ENCODE results near the gene METRNL.

Gene METRNL

DNA sequence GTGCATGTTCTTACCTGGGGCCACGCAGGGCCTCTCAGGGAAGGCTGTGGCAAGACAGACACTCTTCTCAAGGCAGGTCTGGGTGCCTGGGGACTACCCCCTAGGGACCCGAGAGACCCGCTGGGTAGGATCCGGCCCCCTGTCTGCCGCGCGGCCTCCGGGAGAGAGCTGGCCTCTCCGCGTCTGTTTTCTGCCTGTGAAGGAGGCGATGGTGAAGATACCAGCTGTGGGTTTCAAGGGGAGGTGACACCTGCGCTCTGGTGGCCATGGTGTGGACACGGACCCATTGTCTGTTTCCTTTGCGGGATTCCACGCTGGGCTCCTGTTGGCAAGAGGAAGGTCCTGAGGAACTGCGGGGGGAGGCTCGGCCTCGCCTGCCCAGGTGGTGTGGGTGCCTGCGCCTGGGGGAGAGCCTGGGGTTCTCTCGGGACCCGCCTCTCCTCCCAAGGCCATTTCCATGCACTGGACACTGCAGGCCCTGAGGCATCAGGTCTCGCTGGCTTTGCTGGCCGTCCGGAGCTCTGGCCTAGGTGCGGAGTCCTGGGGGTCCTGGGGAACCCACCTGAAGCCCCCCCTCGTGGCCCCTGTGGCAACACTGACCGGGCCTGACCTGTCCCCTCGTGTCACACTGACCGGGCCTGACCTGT lies 12.2 kb upstream of the METRNL start:
- H3F3A ChIP-seq (ENCODE audit: insufficient read depth, low read length), result no peaks in the 10 kb centered on the region
- H3K27ac ChIP-seq (ENCODE audit: low read length), result no peak overlapping the region
- no peak overlapping the region for H3K9ac ChIP-seq (ENCODE audit: low read length)
- no peak overlapping the region for H3K4me2 ChIP-seq (ENCODE audit: low read depth, low read length)
- no peak overlapping the region for H2AFZ ChIP-seq (ENCODE audit: low read length)
- peaks cover 92% of the 10 kb centered on the region for H3K27me3 ChIP-seq (replicated peaks; ENCODE audit: insufficient read depth, low read length)
- no peaks in the 10 kb centered on the region for H3K36me3 ChIP-seq (replicated peaks; ENCODE audit: insufficient read depth, low read length)
- no peaks in the 10 kb centered on the region for H3K9me3 ChIP-seq (replicated peaks; ENCODE audit: insufficient read depth, low read length)
- no peaks in the 10 kb centered on the region for H3K79me2 ChIP-seq (ENCODE audit: low read length)
- H4K20me1 ChIP-seq (ENCODE audit: insufficient read depth, low read length), result no peaks in the 10 kb centered on the region
- no peak overlapping the region for H3K4me3 ChIP-seq (ENCODE audit: low read length)
- TF ChIP-seq, protein P1, sequence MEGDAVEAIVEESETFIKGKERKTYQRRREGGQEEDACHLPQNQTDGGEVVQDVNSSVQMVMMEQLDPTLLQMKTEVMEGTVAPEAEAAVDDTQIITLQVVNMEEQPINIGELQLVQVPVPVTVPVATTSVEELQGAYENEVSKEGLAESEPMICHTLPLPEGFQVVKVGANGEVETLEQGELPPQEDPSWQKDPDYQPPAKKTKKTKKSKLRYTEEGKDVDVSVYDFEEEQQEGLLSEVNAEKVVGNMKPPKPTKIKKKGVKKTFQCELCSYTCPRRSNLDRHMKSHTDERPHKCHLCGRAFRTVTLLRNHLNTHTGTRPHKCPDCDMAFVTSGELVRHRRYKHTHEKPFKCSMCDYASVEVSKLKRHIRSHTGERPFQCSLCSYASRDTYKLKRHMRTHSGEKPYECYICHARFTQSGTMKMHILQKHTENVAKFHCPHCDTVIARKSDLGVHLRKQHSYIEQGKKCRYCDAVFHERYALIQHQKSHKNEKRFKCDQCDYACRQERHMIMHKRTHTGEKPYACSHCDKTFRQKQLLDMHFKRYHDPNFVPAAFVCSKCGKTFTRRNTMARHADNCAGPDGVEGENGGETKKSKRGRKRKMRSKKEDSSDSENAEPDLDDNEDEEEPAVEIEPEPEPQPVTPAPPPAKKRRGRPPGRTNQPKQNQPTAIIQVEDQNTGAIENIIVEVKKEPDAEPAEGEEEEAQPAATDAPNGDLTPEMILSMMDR (IDR thresholded peaks at IDR 0.05; ENCODE audit: low read length), result no peak
- no peak for TF ChIP-seq EZH2phosphoT487 (IDR thresholded peaks at IDR 0.05; ENCODE audit: low read length)
- TF ChIP-seq EZH2 (optimal IDR thresholded peaks at IDR 0.05; ENCODE audit: low read depth, low read length), result no peak
- no peaks in the 10 kb centered on the region for H3K4me1 ChIP-seq (ENCODE audit: low read length)
- H3K9me2 ChIP-seq (replicated peaks; ENCODE audit: insufficient read depth, low read length), result no peaks in the 10 kb centered on the region
- DNase-seq, result no peak

DNA sequence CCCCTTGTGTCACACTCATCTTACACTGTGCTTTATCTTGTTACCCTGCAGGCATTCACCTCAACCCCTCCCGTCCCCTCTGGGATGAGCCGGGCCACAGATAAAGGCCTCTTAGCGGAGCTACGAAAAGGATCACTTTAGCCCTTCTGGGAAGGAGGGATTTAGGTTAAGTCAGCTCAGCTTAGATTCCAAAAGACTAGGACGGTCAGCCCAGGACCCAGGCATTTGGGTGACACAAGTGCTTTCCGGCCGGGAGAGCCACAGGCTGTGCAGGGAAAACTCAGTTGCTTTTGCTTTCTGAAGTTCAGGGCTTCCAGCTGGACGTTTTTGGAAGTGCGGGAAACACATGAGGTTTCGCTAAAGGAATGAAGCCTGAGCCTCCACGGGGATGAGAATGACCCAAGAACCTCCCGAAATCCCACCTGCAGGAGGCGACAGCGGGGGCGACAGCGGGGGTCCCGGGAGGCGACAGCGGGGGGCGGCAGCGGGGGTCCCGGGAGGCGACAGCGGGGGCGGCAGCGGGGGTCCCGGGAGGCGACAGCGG lies 11.6 kb upstream of the METRNL start:
- Histone ChIP-seq H3K9ac (ENCODE audit: low read length) (no peak overlapping the region), H4K20me1 (ENCODE audit: insufficient read depth, low read length) (no peaks in the 10 kb centered on the region), H3K4me3 (ENCODE audit: low read length) (no peak overlapping the region), H3K4me1 (ENCODE audit: low read length) (no peaks in the 10 kb centered on the region), H3K36me3 (replicated peaks; ENCODE audit: insufficient read depth, low read length) (no peaks in the 10 kb centered on the region), H3K4me2 (ENCODE audit: low read depth, low read length) (no peak overlapping the region), H3K27ac (ENCODE audit: low read length) (no peak overlapping the region), H3K9me3 (replicated peaks; ENCODE audit: insufficient read depth, low read length) (no peaks in the 10 kb centered on the region), H3K79me2 (ENCODE audit: low read length) (no peaks in the 10 kb centered on the region), H3F3A (ENCODE audit: insufficient read depth, low read length) (no peaks in the 10 kb centered on the region), H2AFZ (ENCODE audit: low read length) (no peak overlapping the region), H3K27me3 (replicated peaks; ENCODE audit: insufficient read depth, low read length) (peaks cover 86% of the 10 kb centered on the region), H3K9me2 (replicated peaks; ENCODE audit: insufficient read depth, low read length) (no peaks in the 10 kb centered on the region)
- peak; percentile 4 for DNase-seq
- TF ChIP-seq EZH2phosphoT487 (IDR thresholded peaks at IDR 0.05; ENCODE audit: low read length), result no peak
- TF ChIP-seq, protein P1 (IDR thresholded peaks at IDR 0.05; ENCODE audit: low read length), result no peak
- no peak for TF ChIP-seq EZH2 (optimal IDR thresholded peaks at IDR 0.05; ENCODE audit: low read depth, low read length)

DNA sequence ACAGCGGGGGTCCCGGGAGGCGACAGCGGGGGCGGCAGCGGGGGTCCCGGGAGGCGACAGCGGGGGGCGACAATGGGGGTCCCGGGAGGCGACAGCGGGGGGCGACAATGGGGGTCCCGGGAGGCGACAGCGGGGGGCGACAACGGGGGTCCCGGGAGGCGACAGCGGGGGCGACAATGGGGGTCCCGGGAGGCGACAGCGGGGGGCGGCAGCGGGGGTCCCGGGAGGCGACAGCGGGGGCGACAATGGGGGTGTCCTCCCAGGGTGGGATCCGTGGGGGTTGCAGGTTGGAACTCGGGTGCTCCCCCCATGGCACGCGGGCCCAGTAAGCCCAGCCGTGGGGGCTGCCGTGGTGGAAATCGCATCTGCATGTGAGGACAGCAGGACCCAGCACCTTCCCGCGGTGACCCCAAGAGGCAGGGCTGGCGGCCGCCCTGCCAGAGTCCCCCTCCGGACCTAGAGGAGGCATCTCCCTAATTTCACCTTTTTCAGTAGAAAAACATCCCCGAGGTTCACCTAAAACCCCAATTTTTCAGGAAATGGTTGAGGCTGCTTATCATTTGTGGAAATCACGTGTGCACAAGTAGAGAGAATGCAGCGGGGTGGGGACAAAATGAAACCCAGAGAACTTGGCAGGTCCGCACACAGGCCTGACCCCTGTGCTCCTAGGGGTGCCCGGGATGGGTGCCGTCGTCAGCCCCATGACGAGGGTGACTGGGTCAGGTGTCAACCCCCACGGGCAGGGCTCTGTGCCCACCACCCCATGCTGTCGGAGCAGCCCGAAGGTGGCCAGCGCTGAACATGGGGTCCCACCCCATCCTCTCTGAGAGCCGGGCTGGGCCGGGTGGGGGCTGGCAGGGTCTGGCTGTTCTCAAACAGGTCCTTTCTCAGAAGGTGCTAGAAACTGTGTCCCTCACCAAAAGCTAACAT lies 10.5 kb upstream of the METRNL start:
- peak; percentile 5 for DNase-seq
- Histone ChIP-seq H3F3A (ENCODE audit: insufficient read depth, low read length) (no peaks in the 10 kb centered on the region), H3K9me2 (replicated peaks; ENCODE audit: insufficient read depth, low read length) (no peaks in the 10 kb centered on the region), H3K9me3 (replicated peaks; ENCODE audit: insufficient read depth, low read length) (no peaks in the 10 kb centered on the region), H3K4me2 (ENCODE audit: low read depth, low read length) (no peak overlapping the region), H3K4me1 (ENCODE audit: low read length) (no peaks in the 10 kb centered on the region), H3K79me2 (ENCODE audit: low read length) (no peaks in the 10 kb centered on the region), H3K27ac (ENCODE audit: low read length) (no peak overlapping the region), H4K20me1 (ENCODE audit: insufficient read depth, low read length) (no peaks in the 10 kb centered on the region), H2AFZ (ENCODE audit: low read length) (no peak overlapping the region), H3K4me3 (ENCODE audit: low read length) (no peak overlapping the region), H3K27me3 (replicated peaks; ENCODE audit: insufficient read depth, low read length) (peaks cover 85% of the 10 kb centered on the region), H3K9ac (ENCODE audit: low read length) (no peak overlapping the region), H3K36me3 (replicated peaks; ENCODE audit: insufficient read depth, low read length) (no peaks in the 10 kb centered on the region)
- no peak for TF ChIP-seq EZH2 (optimal IDR thresholded peaks at IDR 0.05; ENCODE audit: low read depth, low read length)
- TF ChIP-seq, protein P1 (IDR thresholded peaks at IDR 0.05; ENCODE audit: low read length), result no peak
- no peak for TF ChIP-seq EZH2phosphoT487 (IDR thresholded peaks at IDR 0.05; ENCODE audit: low read length)

Measured in MM.1S (cell line).